ENCODE results near the gene CITED1. TPM values are rescaled to one million over a fixed set of nuclear protein-coding genes. Genes with fewer than 3 reads are reported as not detected.

CITED1 gene
- total RNA-seq, 1 donor from 2014 or later: not detected

DNA sequence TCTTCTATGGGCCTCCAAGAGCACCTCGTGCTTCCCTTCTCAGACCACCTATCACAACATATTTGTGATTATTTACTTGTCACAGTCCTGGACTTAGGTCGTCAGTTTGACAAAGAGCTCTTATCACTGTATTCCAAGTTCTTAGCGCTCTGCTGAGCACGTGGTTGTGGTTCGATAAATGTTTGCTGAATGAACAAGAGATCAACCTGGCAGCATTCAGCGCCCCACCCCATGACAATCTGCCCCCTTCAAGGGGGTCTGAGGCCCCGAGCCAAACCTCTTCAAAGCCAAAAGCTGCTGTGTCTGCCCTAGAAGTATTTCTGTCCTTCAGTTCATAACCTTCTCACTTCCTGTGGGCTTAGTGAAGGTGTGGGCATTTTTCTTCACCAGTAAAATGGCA, 43.6 kb downstream of the CITED1 start:
- Histone ChIP-seq H3K36me3 (ENCODE audit: control insufficient read depth, insufficient read depth, low read length) (no peaks in the 10 kb centered on the region), H3K4me3 (ENCODE audit: low read depth, low read length) (no peak overlapping the region), H3K27me3 (ENCODE audit: control insufficient read depth, insufficient read depth, low read length) (peaks cover 3% of the 10 kb centered on the region)
- DNase-seq (ENCODE audit: low read depth): no peak
- TF ChIP-seq, protein P1, sequence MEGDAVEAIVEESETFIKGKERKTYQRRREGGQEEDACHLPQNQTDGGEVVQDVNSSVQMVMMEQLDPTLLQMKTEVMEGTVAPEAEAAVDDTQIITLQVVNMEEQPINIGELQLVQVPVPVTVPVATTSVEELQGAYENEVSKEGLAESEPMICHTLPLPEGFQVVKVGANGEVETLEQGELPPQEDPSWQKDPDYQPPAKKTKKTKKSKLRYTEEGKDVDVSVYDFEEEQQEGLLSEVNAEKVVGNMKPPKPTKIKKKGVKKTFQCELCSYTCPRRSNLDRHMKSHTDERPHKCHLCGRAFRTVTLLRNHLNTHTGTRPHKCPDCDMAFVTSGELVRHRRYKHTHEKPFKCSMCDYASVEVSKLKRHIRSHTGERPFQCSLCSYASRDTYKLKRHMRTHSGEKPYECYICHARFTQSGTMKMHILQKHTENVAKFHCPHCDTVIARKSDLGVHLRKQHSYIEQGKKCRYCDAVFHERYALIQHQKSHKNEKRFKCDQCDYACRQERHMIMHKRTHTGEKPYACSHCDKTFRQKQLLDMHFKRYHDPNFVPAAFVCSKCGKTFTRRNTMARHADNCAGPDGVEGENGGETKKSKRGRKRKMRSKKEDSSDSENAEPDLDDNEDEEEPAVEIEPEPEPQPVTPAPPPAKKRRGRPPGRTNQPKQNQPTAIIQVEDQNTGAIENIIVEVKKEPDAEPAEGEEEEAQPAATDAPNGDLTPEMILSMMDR (IDR thresholded peaks at IDR 0.05; ENCODE audit: insufficient read depth, low read length, poor library complexity, severe bottlenecking): no peak

DNA sequence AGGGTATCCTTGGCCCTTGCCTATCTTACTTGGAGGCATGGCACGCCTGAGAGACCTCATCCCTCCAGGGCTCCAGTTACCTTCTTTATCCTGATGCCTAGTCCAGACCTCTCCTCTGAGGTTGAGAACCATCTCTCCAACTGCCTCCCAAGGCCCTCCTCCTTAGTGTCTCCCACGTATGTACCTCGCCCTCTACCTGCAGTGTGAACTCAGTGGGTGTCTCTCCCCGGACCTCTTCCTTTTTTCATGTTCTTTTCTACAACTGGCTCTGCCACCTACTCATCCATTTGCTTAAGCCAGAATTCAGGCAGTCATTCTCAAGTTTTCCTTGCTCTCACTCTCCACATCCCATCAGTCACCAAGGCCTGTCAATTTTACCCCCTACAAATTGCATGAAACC, 45.3 kb downstream of the CITED1 start:
- TF ChIP-seq, protein P1 (IDR thresholded peaks at IDR 0.05; ENCODE audit: insufficient read depth, low read length, poor library complexity, severe bottlenecking): no peak
- Histone ChIP-seq H3K4me3 (ENCODE audit: low read depth, low read length) (no peak overlapping the region), H3K27me3 (ENCODE audit: control insufficient read depth, insufficient read depth, low read length) (peaks cover 11% of the 10 kb centered on the region), H3K36me3 (ENCODE audit: control insufficient read depth, insufficient read depth, low read length) (no peaks in the 10 kb centered on the region)
- no peak for DNase-seq (ENCODE audit: low read depth)

GRCh38 chrX:72258174-72258573, 47.5 kb downstream of the CITED1 start:
- no peaks in the 10 kb centered on the region for H3K36me3 ChIP-seq (ENCODE audit: control insufficient read depth, insufficient read depth, low read length)
- TF ChIP-seq, protein P1 (IDR thresholded peaks at IDR 0.05; ENCODE audit: insufficient read depth, low read length, poor library complexity, severe bottlenecking): no peak
- DNase-seq (ENCODE audit: low read depth): no peak
- H3K4me3 ChIP-seq (ENCODE audit: low read depth, low read length): no peak overlapping the region
- H3K27me3 ChIP-seq (ENCODE audit: control insufficient read depth, insufficient read depth, low read length): peaks cover 13% of the 10 kb centered on the region

GRCh38 chrX:72255864-72256263, 49.9 kb downstream of the CITED1 start:
- H3K4me3 ChIP-seq (ENCODE audit: low read depth, low read length): no peak overlapping the region
- no peak for DNase-seq (ENCODE audit: low read depth)
- H3K27me3 ChIP-seq (ENCODE audit: control insufficient read depth, insufficient read depth, low read length): peaks cover 13% of the 10 kb centered on the region
- H3K36me3 ChIP-seq (ENCODE audit: control insufficient read depth, insufficient read depth, low read length): no peaks in the 10 kb centered on the region
- TF ChIP-seq, protein P1 (IDR thresholded peaks at IDR 0.05; ENCODE audit: insufficient read depth, low read length, poor library complexity, severe bottlenecking): no peak

DNA sequence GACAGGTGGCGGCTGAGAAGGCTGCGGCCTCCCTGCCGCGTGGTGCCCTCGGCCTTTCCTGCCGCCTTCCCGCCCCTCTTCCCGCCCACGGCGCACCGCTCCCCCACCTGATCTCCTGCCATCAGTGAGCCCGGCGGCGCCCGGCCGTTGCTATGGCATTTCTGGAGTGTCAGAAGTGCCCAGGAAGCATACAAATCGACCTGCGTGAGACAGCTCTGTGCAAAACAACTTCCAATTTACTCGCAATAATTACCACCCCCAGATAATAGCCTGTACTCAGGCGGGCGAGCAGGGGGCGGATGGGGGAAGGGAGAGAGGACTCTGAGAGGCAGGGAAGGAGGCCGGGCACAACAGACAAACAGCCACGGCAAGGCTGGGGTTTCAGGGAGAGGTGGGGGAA, 50.3 kb downstream of the CITED1 start:
- Histone ChIP-seq H3K27me3 (ENCODE audit: control insufficient read depth, insufficient read depth, low read length) (peaks cover 13% of the 10 kb centered on the region), H3K36me3 (ENCODE audit: control insufficient read depth, insufficient read depth, low read length) (no peaks in the 10 kb centered on the region), H3K4me3 (ENCODE audit: low read depth, low read length) (no peak overlapping the region)
- no peak for DNase-seq (ENCODE audit: low read depth)
- TF ChIP-seq, protein P1 (IDR thresholded peaks at IDR 0.05; ENCODE audit: insufficient read depth, low read length, poor library complexity, severe bottlenecking): no peak

DNA sequence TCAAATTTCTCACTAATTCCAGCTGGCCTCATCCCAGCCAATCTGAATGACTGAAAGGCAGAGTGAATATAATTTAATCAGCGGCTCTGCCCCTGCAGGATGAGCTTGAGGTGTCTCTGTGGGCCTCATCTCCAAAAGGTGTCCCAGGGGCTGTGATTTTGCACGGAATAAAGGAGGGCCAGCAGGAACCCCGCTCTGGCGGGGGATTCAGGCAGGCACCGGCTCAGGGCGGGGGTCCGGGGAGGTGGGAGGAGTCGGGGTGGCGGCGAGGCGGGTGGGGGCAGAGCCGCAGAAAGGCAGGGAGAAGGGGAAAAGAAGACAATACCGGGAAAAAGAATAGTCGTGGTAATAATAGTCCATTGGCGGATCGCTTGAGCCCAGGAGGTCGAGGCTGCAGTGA, 50.9 kb downstream of the CITED1 start:
- DNase-seq (ENCODE audit: low read depth): no peak
- Histone ChIP-seq H3K27me3 (ENCODE audit: control insufficient read depth, insufficient read depth, low read length) (peaks cover 13% of the 10 kb centered on the region), H3K4me3 (ENCODE audit: low read depth, low read length) (no peak overlapping the region), H3K36me3 (ENCODE audit: control insufficient read depth, insufficient read depth, low read length) (no peaks in the 10 kb centered on the region)
- TF ChIP-seq, protein P1 (IDR thresholded peaks at IDR 0.05; ENCODE audit: insufficient read depth, low read length, poor library complexity, severe bottlenecking): no peak
